HG02943 (cell line): ENCODE data around the gene MTERF4.

ENCODE experiments used
- ATAC-seq: cut with Tn5 transposase; IDR thresholded peaks from one replicate; pipeline ENCODE4 v1.9.1; 2021; ENCODE audit warnings: mild to moderate bottlenecking, low read depth, moderate library complexity; ENCODE audit not compliant: unreplicated experiment

The MTERF4 gene

GRCh38 chr2:241102239-241102803, at the start of gene MTERF4:
Gene MTERF4, minus strand, starts transcription at chr2:241102287. Its CDS starts 14 bp downstream, at chr2:241102273.
- ATAC-seq, result peak; percentile 77

- no peak for ATAC-seq
Observed at GRCh38 chr2:241150660-241151530, 48.8 kb upstream of the MTERF4 start.

GRCh38 chr2:241149925-241150659, 48.0 kb upstream of the MTERF4 start, which contains the start of gene PPP1R7:
Gene PPP1R7, plus strand, starts transcription at chr2:241150467. Its CDS starts 29 bp downstream, at chr2:241150496.
- peak; percentile 58 for ATAC-seq

- ATAC-seq, result peak; percentile 19
Observed at GRCh38 chr2:241149675-241149924, 47.5 kb upstream of the MTERF4 start.

GRCh38 chr2:241148891-241149674, 47.0 kb upstream of the MTERF4 start, which contains the start of gene PASK:
Gene PASK, minus strand, starts transcription at chr2:241149472. Its CDS starts 6,440 bp downstream, at chr2:241143032.
- peak; percentile 80 for ATAC-seq

- no peak for ATAC-seq
Observed at GRCh38 chr2:241148239-241148638, 46.2 kb upstream of the MTERF4 start.

- ATAC-seq, result no peak
Observed at GRCh38 chr2:241147336-241147735, 45.2 kb upstream of the MTERF4 start.

- ATAC-seq, result no peak
Observed at GRCh38 chr2:241146286-241146685, 44.2 kb upstream of the MTERF4 start.

GRCh38 chr2:241142593-241142992, 40.5 kb upstream of the MTERF4 start:
- ATAC-seq, result no peak

GRCh38 chr2:241142063-241142462, 40.0 kb upstream of the MTERF4 start:
- ATAC-seq, result no peak

GRCh38 chr2:241141214-241141770, 39.2 kb upstream of the MTERF4 start:
- no peak for ATAC-seq

- ATAC-seq, result no peak
Observed at GRCh38 chr2:241140445-241140840, 38.4 kb upstream of the MTERF4 start.

GRCh38 chr2:241139531-241140444, 37.7 kb upstream of the MTERF4 start:
- no peak for ATAC-seq

GRCh38 chr2:241138471-241138870, 36.4 kb upstream of the MTERF4 start:
- ATAC-seq, result no peak

GRCh38 chr2:241137276-241138190, 35.4 kb upstream of the MTERF4 start:
- no peak for ATAC-seq

GRCh38 chr2:241136661-241137260, 34.7 kb upstream of the MTERF4 start:
- ATAC-seq, result no peak

- no peak for ATAC-seq
Observed at GRCh38 chr2:241136191-241136590, 34.1 kb upstream of the MTERF4 start.

- ATAC-seq, result no peak
Observed at GRCh38 chr2:241135737-241136136, 33.6 kb upstream of the MTERF4 start.
